Fibroblast of lung (primary cell): Measurements from ENCODE around the gene PAQR5. TPM values are rescaled to one million over a fixed set of nuclear protein-coding genes. Genes with fewer than 3 reads are reported as not detected.

ENCODE experiments used
- DNase-seq, 2 donors: peaks; one replicate each; pipeline versions ENCODE4 v3.0.0 to v3.0.0-alpha.2; 2010; ENCODE audit warnings: low read depth in 2 of 2
- H2AFZ ChIP-seq: 2 replicates; pipeline ENCODE4 v1.5.1; 2012; ENCODE audit warnings: low read length, control low read depth, inconsistent platforms
- H3K27ac ChIP-seq: 2 replicates; pipeline ENCODE4 v1.5.1; 2011; ENCODE audit warnings: low read length, control low read depth; ENCODE audit not compliant: insufficient read depth
- H3K27me3 ChIP-seq: 2 replicates; pipeline ENCODE4 v1.5.1; 2011; ENCODE audit warnings: mild to moderate bottlenecking, low read length; ENCODE audit not compliant: control insufficient read depth, insufficient read depth
- H3K36me3 ChIP-seq: 2 replicates; pipeline ENCODE4 v1.5.1; 2011; ENCODE audit warnings: low read length; ENCODE audit not compliant: control insufficient read depth, insufficient read depth
- H3K4me1 ChIP-seq: 2 replicates; pipeline ENCODE4 v1.5.1; 2011; ENCODE audit warnings: low read length; ENCODE audit not compliant: control insufficient read depth, insufficient read depth; ENCODE audit errors: extremely low read depth
- H3K4me2 ChIP-seq: 2 replicates; pipeline ENCODE4 v1.5.1; 2011; ENCODE audit warnings: low read length, control low read depth; ENCODE audit not compliant: insufficient read depth; ENCODE audit errors: extremely low read depth
- H3K4me3 ChIP-seq, 4 experiments: fragments of 200-600 bp in 1 of 4; sonication (generic) in 1 of 4; replicated peaks in 1 of 4; 2 replicates each; pipeline ENCODE4 v1.5.1; 2011 to 2016; ENCODE audit warnings: low read length in 4 of 4, low read depth in 3 of 4, mild to moderate bottlenecking in 3 of 4, control low read depth in 2 of 4, inconsistent platforms in 1 of 4, mixed read lengths in 1 of 4; ENCODE audit not compliant: insufficient read depth in 1 of 4; ENCODE audit errors: control extremely low read depth in 1 of 4
- H3K79me2 ChIP-seq: 2 replicates; pipeline ENCODE4 v1.5.1; 2012; ENCODE audit warnings: mild to moderate bottlenecking, low read length, inconsistent platforms; ENCODE audit not compliant: control insufficient read depth, insufficient read depth
- H3K9ac ChIP-seq: 2 replicates; pipeline ENCODE4 v1.5.1; 2011; ENCODE audit warnings: mild to moderate bottlenecking, low read length, control low read depth; ENCODE audit not compliant: insufficient read depth
- H3K9me3 ChIP-seq: 2 replicates; pipeline ENCODE4 v1.5.1; 2012; ENCODE audit warnings: low read depth, low read length; ENCODE audit not compliant: control insufficient read depth, insufficient read depth
- H4K20me1 ChIP-seq: 2 replicates; pipeline ENCODE4 v1.5.1; 2011; ENCODE audit warnings: low read length; ENCODE audit not compliant: control insufficient read depth, insufficient read depth; ENCODE audit errors: extremely low read depth
- CTCF ChIP-seq, 2 donors: IDR thresholded peaks in 1 of 2; conservative IDR thresholded peaks in 1 of 2; 1 replicate in 1 of 2; 2 replicates in 1 of 2; pipeline ENCODE4 v1.5.1; 2011 to 2012; ENCODE audit warnings: low read length in 2 of 2, control low read depth in 1 of 2, inconsistent platforms in 1 of 2, low read depth in 1 of 2, mild to moderate bottlenecking in 1 of 2
- EZH2 ChIP-seq: IDR thresholded peaks from 2 replicates; pipeline ENCODE4 v1.5.1; 2012; ENCODE audit warnings: low read length, control low read depth, mild to moderate bottlenecking; ENCODE audit errors: missing control alignments
- polyA plus RNA-seq, 2 donors: library from polyadenylated mRNA; depleted of rRNA in 1 of 2; stranded (reverse) in 1 of 2; unstranded in 1 of 2; fragments of >200 nt; gene quantifications; 2 replicates each; pipeline ENCODE4 v1.2.1, GENCODE V29; 2011 to 2012; ENCODE audit warnings: missing spikeins in 1 of 2
- total RNA-seq: library from RNA; depleted of rRNA; stranded (reverse); fragments of >200 nt; gene quantifications from 2 replicates; pipeline ENCODE4 v1.2.1, GENCODE V29; 2014

The PAQR5 gene
- total and polyA plus RNA-seq, 2 donors (not counting 1 experiment from before 2014, with no cell fraction given), result 6.0 to 16.2 TPM

GRCh38 chr15:69340243-69340900 lies 41.7 kb downstream of the PAQR5 start:
- Histone ChIP-seq H3K27me3 (no peaks in the 10 kb centered on the region), H3K79me2 (no peaks in the 10 kb centered on the region), H3K4me1 (peaks cover 6% of the 10 kb centered on the region), H3K36me3 (no peaks in the 10 kb centered on the region), H2AFZ (no peak overlapping the region), H3K9ac (no peak overlapping the region), H4K20me1 (no peaks in the 10 kb centered on the region), H3K4me2 (no peak overlapping the region), H3K4me3 (no peak overlapping the region), H3K27ac (no peak overlapping the region), H3K9me3 (no peaks in the 10 kb centered on the region)
- no peak for DNase-seq
- TF ChIP-seq EZH2 (no peak), CTCF (conservative IDR thresholded peaks at IDR 0.05 in 1 of 2, IDR thresholded peaks at IDR 0.05 in 1 of 2; ENCODE audit: low read depth in 1 of 2, low read length in 2 of 2) (no peak)

DNA sequence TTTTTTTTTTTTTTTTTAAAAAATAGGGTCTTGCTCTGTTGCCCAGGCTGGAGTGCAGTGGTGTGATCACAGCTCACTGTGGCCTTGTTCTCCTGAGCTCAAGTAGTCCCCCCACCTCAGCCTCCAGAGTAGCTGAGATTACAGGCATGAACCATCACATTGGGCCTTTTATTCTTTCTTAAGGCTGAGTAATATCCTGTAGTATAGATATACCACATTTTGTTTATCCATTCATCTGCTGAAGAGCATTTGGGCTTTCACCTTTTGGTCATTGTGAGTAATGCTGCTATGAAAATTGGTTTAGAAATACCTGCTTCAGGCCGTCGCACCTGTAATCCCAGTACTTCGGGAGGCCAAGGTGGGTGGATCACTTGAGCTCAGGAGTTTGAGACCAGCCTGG lies 42.6 kb downstream of the PAQR5 start:
- DNase-seq, result no peak
- Histone ChIP-seq H3K4me2 (no peak overlapping the region), H3K4me1 (peaks cover 6% of the 10 kb centered on the region), H3K9me3 (no peaks in the 10 kb centered on the region), H3K4me3 (no peak overlapping the region), H3K27me3 (no peaks in the 10 kb centered on the region), H2AFZ (no peak overlapping the region), H3K9ac (no peak overlapping the region), H3K27ac (no peak overlapping the region), H4K20me1 (no peaks in the 10 kb centered on the region), H3K79me2 (no peaks in the 10 kb centered on the region), H3K36me3 (no peaks in the 10 kb centered on the region)
- TF ChIP-seq CTCF (conservative IDR thresholded peaks at IDR 0.05 in 1 of 2, IDR thresholded peaks at IDR 0.05 in 1 of 2; ENCODE audit: low read depth in 1 of 2, low read length in 2 of 2), result no peak
- TF ChIP-seq EZH2, result no peak

DNA sequence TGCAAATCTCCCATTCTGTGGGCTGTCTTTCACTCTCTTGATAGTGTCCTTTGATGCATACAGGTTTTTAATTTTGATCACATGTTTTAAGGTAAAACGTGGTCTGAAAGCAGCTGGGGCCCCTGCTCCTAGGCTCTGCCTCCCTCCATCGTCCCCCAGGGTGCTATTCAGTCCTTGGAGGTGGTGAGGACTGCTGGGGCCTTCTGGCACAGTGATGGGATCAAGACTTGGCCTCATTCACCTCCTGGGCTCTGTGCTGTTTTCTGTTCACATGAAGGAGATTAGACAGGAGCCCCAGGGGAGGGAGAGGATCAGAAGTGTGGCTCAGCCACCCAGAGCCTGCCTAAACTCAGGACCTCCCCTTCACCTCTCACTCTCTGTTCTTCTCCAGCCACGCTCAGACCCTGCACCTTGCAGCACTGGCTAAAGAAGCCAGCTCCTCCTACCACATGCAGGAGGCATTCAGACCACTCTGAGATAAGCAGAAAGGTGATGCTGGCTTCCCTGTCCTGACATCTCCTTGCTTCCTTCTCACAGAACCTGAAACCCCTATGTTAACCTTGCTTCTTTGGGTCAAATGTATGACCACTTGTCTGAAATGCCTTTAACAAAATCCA lies 43.9 kb downstream of the PAQR5 start:
- H3K79me2 ChIP-seq, result no peaks in the 10 kb centered on the region
- no peak overlapping the region for H3K4me3 ChIP-seq
- peaks cover 6% of the 10 kb centered on the region for H3K4me1 ChIP-seq
- no peak overlapping the region for H2AFZ ChIP-seq
- no peaks in the 10 kb centered on the region for H3K27me3 ChIP-seq
- no peak for DNase-seq
- no peaks in the 10 kb centered on the region for H3K9me3 ChIP-seq
- H3K4me2 ChIP-seq, result no peak overlapping the region
- no peaks in the 10 kb centered on the region for H4K20me1 ChIP-seq
- TF ChIP-seq CTCF (conservative IDR thresholded peaks at IDR 0.05 in 1 of 2, IDR thresholded peaks at IDR 0.05 in 1 of 2; ENCODE audit: low read depth in 1 of 2, low read length in 2 of 2) (no peak), EZH2 (no peak)
- H3K36me3 ChIP-seq, result no peaks in the 10 kb centered on the region
- H3K9ac ChIP-seq, result no peak overlapping the region
- H3K27ac ChIP-seq, result no peak overlapping the region
